ENCODE data around the gene CTDSPL2.
"Not testable (repeated sequence)": the region's sequence is repeated elsewhere in the genome, so short reads cannot be mapped to it uniquely, and the experiment has no call there.

The CTDSPL2 gene

GRCh38 chr15:44527241-44527640 lies 99.8 kb downstream of the CTDSPL2 start:
- no CpG with 5 or more reads among the region's 2 CpGs for WGBS (ENCODE audit: insufficient coverage, insufficient read length)
- Histone ChIP-seq H3K27me3 (ENCODE audit: control insufficient read depth, insufficient read depth, low read length) (no peaks in the 10 kb centered on the region), H3K4me3 (ENCODE audit: low read length) (no peak overlapping the region), H3K9me3 (ENCODE audit: control insufficient read depth, insufficient read depth, low read length) (no peaks in the 10 kb centered on the region), H3K36me3 (ENCODE audit: control insufficient read depth, insufficient read depth, low read length) (peaks cover 4% of the 10 kb centered on the region; the same call in 1 of the 2 replicates), H3K4me1 (ENCODE audit: control insufficient read depth, insufficient read depth, low read length) (no peaks in the 10 kb centered on the region), H3K27ac (ENCODE audit: low read length) (no peak overlapping the region)
- DNase-seq (ENCODE audit: low read depth, low spot score), result no peak

DNA sequence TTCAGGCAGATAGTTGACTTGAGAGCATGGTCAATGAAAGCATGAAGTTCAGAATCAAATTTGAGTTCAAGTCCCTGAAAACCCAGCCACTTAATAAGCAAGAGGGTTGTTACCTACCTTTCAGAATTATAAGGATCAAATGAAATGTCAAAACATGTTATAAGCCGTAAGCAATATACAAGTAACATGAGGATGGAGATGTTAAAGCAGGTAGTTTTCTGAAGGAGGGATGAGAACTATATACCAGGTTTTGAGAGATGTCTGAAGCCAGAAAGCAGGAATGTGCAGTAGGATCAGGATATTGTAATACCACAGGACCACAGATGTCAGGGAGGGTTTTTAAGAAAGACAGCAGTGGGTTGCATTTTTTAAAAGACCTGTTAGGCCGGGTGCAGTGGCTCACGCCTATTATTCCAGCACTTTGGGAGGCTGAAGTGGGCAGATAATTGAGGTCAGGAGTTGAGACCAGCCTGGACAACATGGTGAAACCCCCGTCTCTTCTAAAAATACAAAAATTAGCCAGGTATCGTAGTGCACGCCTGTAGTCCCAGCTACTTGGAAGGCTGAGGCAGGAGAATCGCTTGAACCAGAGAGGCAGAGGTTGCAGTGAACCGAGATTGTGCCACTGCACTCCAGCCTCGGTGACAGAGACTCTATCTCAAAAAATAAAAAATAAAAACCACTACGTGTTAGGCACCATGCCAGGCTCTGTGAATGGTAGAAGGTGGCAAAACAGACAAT lies 102.6 kb downstream of the CTDSPL2 start:
- Histone ChIP-seq H3K4me1 (ENCODE audit: control insufficient read depth, insufficient read depth, low read length) (no peaks in the 10 kb centered on the region), H3K4me3 (ENCODE audit: low read length) (no peak overlapping the region), H3K36me3 (ENCODE audit: control insufficient read depth, insufficient read depth, low read length) (no peaks in the 10 kb centered on the region), H3K27me3 (ENCODE audit: control insufficient read depth, insufficient read depth, low read length) (no peaks in the 10 kb centered on the region), H3K9me3 (ENCODE audit: control insufficient read depth, insufficient read depth, low read length) (no peaks in the 10 kb centered on the region), H3K27ac (ENCODE audit: low read length) (no peak overlapping the region)
- no CpG with 5 or more reads among the region's 10 CpGs for WGBS (ENCODE audit: insufficient coverage, insufficient read length)
- no peak for DNase-seq (ENCODE audit: low read depth, low spot score)

- H3K4me3 ChIP-seq (ENCODE audit: low read length), result no peak overlapping the region
- no peaks in the 10 kb centered on the region for H3K36me3 ChIP-seq (ENCODE audit: control insufficient read depth, insufficient read depth, low read length)
- H3K4me1 ChIP-seq (ENCODE audit: control insufficient read depth, insufficient read depth, low read length), result no peaks in the 10 kb centered on the region
- no CpG with 5 or more reads among the region's 3 CpGs for WGBS (ENCODE audit: insufficient coverage, insufficient read length)
- no peaks in the 10 kb centered on the region for H3K27me3 ChIP-seq (ENCODE audit: control insufficient read depth, insufficient read depth, low read length)
- DNase-seq (ENCODE audit: low read depth, low spot score), result no peak
- H3K27ac ChIP-seq (ENCODE audit: low read length), result no peak overlapping the region
- no peaks in the 10 kb centered on the region for H3K9me3 ChIP-seq (ENCODE audit: control insufficient read depth, insufficient read depth, low read length)
Measured at GRCh38 chr15:44530653-44531052, 103.2 kb downstream of the CTDSPL2 start.

DNA sequence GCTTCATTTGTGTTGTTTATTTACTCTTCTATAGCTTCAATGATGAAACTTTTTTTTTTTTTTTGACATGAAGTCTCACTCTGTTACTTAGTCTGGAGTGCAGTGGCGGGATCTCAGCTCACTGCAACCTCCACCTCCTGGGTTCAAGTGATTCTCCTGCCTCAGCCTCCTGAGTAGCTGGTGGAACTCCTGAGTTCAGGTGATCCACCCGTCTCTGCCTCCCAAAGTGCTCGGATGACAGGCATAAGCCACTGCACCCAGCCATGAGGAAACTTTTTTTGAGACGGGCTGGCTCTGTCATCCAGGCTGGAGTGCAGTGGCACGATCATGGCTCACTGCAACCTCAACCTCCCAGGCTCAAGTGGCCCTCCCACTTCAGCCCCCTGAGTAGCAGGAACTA lies 104.8 kb downstream of the CTDSPL2 start:
- no CpG with 5 or more reads among the region's 5 CpGs for WGBS (ENCODE audit: insufficient coverage, insufficient read length)
- DNase-seq (ENCODE audit: low read depth, low spot score); H3K4me1 ChIP-seq (ENCODE audit: control insufficient read depth, insufficient read depth, low read length); H3K4me3 ChIP-seq (ENCODE audit: low read length); H3K27ac ChIP-seq (ENCODE audit: low read length); H3K9me3 ChIP-seq (ENCODE audit: control insufficient read depth, insufficient read depth, low read length); H3K27me3 ChIP-seq (ENCODE audit: control insufficient read depth, insufficient read depth, low read length); H3K36me3 ChIP-seq (ENCODE audit: control insufficient read depth, insufficient read depth, low read length): not testable (repeated sequence)

- H3K4me1 ChIP-seq (ENCODE audit: control insufficient read depth, insufficient read depth, low read length), result no peaks in the 10 kb centered on the region
Measured at GRCh38 chr15:44532689-44533088, 105.3 kb downstream of the CTDSPL2 start.

DNA sequence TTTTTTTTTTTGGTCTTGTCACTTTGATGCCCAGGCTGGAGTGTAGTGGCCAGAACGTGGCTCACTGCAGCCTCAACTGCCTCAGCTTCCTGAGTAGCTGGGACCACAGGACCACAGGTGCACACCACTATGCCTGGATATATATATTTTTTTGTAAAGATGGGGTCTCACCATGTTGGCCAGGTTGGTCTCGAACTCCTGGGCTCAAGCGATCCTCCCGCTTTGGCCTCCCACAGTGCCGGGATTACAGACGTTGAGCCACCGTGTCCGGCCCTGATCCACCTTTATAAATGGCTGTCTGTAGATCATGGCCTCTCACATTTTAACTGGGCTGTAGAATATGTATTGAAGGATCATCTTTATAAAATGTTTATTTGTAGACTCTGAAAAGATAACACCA lies 107.7 kb downstream of the CTDSPL2 start:
- Histone ChIP-seq H3K4me1 (ENCODE audit: control insufficient read depth, insufficient read depth, low read length) (no peaks in the 10 kb centered on the region), H3K36me3 (ENCODE audit: control insufficient read depth, insufficient read depth, low read length) (no peaks in the 10 kb centered on the region), H3K4me3 (ENCODE audit: low read length) (no peak overlapping the region), H3K9me3 (ENCODE audit: control insufficient read depth, insufficient read depth, low read length) (no peaks in the 10 kb centered on the region), H3K27ac (ENCODE audit: low read length) (no peak overlapping the region), H3K27me3 (ENCODE audit: control insufficient read depth, insufficient read depth, low read length) (no peaks in the 10 kb centered on the region)
- no peak for DNase-seq (ENCODE audit: low read depth, low spot score)
- no CpG with 5 or more reads among the region's 8 CpGs for WGBS (ENCODE audit: insufficient coverage, insufficient read length)

More at GRCh38 chr15:44532689-44533088, 105.3 kb downstream of the CTDSPL2 start:
- Histone ChIP-seq H3K9me3 (ENCODE audit: control insufficient read depth, insufficient read depth, low read length) (no peaks in the 10 kb centered on the region), H3K4me3 (ENCODE audit: low read length) (no peak overlapping the region), H3K36me3 (ENCODE audit: control insufficient read depth, insufficient read depth, low read length) (no peaks in the 10 kb centered on the region), H3K27ac (ENCODE audit: low read length) (no peak overlapping the region), H3K27me3 (ENCODE audit: control insufficient read depth, insufficient read depth, low read length) (no peaks in the 10 kb centered on the region)
- DNase-seq (ENCODE audit: low read depth, low spot score), result no peak
- no CpG with 5 or more reads among the region's 3 CpGs for WGBS (ENCODE audit: insufficient coverage, insufficient read length)

GRCh38 chr15:44535523-44536301 lies 108.3 kb downstream of the CTDSPL2 start:
- no CpG with 5 or more reads among the region's 36 CpGs for WGBS (ENCODE audit: insufficient coverage, insufficient read length)
- no peak for DNase-seq (ENCODE audit: low read depth, low spot score)
- Histone ChIP-seq H3K4me1 (ENCODE audit: control insufficient read depth, insufficient read depth, low read length) (no peaks in the 10 kb centered on the region), H3K27ac (ENCODE audit: low read length) (peak overlapping the region; percentile 18), H3K4me3 (ENCODE audit: low read length) (peak overlapping the region; percentile 40; the same call in 1 of the 2 replicates), H3K9me3 (ENCODE audit: control insufficient read depth, insufficient read depth, low read length) (no peaks in the 10 kb centered on the region), H3K27me3 (ENCODE audit: control insufficient read depth, insufficient read depth, low read length) (no peaks in the 10 kb centered on the region), H3K36me3 (ENCODE audit: control insufficient read depth, insufficient read depth, low read length) (no peaks in the 10 kb centered on the region)

DNA sequence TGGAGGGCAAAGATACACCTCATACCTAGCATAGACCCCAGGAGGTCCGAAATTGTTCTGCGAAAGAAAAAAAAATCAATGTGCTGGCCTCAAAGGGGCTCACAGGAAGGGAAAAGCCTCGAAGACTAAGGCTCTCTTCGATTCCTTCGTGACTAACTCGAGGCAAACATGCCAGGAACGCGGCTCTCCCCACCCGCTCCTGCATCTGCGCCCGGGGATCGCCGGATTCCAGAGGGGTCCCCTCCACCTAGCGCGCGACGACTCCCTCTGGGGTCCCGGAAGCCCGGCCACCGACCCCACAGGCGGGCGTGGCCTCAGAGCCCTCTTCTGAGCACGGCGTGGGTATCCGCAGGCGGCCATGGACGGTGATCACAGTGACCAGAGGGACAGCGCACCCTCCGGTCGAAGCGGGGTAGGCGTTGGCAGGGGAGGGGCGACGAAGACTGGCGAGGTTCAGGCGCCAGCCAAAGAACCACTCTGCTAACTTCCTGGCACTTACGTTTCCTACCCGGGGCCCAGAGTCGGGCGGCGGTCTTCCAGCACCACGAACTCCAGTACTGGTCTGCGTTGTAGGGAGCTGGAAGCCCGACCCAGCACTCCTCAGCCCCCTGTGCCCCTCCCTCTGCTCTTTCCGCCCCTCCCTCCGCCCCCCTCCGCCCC lies 109.0 kb downstream of the CTDSPL2 start:
- Histone ChIP-seq H3K27ac (ENCODE audit: low read length) (peak overlapping the region; percentile 18), H3K27me3 (ENCODE audit: control insufficient read depth, insufficient read depth, low read length) (no peaks in the 10 kb centered on the region), H3K4me3 (ENCODE audit: low read length) (peak overlapping the region; percentile 40; the same call in 1 of the 2 replicates), H3K36me3 (ENCODE audit: control insufficient read depth, insufficient read depth, low read length) (no peaks in the 10 kb centered on the region), H3K9me3 (ENCODE audit: control insufficient read depth, insufficient read depth, low read length) (no peaks in the 10 kb centered on the region), H3K4me1 (ENCODE audit: control insufficient read depth, insufficient read depth, low read length) (no peaks in the 10 kb centered on the region)
- DNase-seq (ENCODE audit: low read depth, low spot score), result peak; percentile 35
- no CpG with 5 or more reads among the region's 47 CpGs for WGBS (ENCODE audit: insufficient coverage, insufficient read length)

- peak within 1 kb of the TSS; percentile 78 for H3K4me3 ChIP-seq (ENCODE audit: low read length)
- H3K4me1 ChIP-seq (ENCODE audit: control insufficient read depth, insufficient read depth, low read length), result no peaks in the 10 kb centered on the region
- H3K27ac ChIP-seq (ENCODE audit: low read length), result peak within 1 kb of the TSS; percentile 18
- DNase-seq (ENCODE audit: low read depth, low spot score), result peak; percentile 68
- no CpG with 5 or more reads among the region's 97 CpGs for WGBS (ENCODE audit: insufficient coverage, insufficient read length)
- H3K27me3 ChIP-seq (ENCODE audit: control insufficient read depth, insufficient read depth, low read length), result no peaks in the 10 kb centered on the region
- no peaks in the 10 kb centered on the region for H3K9me3 ChIP-seq (ENCODE audit: control insufficient read depth, insufficient read depth, low read length)
- no peaks in the 10 kb centered on the region for H3K36me3 ChIP-seq (ENCODE audit: control insufficient read depth, insufficient read depth, low read length)
Measured at GRCh38 chr15:44536962-44537734, 109.7 kb downstream of the CTDSPL2 start, which contains the start of gene EIF3J. TSS of gene EIF3J (plus strand) at chr15:44537147. CDS start at chr15:44537195, 48 bp downstream.
